Measurements from ENCODE around the gene PTGR1.
"Not testable (repeated sequence)": the region's sequence is repeated elsewhere in the genome, so short reads cannot be mapped to it uniquely, and the experiment has no call there.

PTGR1 gene

DNA sequence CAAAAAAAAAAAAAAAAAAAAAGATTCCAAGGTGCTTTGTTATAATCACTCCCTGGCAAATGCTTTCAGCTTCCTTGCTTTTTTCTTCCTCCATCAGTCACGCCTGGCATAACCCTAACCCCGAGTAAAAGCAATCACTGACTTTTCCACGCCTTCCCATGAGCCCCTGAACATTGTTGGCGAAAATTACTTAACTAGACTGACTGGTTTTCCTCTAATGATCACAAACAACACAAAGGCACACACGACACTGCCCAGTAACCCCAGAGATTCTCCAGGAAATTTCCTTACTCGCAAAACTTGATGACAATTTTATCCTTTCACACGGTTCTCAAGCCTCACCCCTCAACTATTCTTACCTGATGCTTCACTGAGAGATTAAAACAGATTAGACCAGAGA lies 11.4 kb upstream of the PTGR1 start:
- no peak for DNase-seq

DNA sequence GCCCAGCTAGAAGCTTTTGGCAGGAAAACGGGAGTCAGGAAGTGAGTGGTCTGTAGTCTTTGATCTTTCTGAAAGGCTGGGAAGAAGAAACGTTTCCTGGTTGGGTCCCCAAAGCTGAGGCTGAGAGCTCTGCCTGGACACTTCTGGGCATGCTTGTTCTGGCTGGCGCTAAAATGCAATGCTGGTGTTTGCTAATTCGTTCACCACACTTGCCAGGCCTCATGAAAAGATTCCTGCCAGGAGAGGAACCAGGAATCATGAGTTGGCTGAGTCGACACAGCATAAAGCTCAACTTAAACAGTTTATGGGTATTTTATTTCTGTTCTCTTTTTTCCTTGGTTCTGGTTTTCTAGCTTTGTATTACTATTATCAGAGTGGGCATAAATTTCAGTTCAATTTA lies 10.7 kb upstream of the PTGR1 start:
- DNase-seq = no peak

DNA sequence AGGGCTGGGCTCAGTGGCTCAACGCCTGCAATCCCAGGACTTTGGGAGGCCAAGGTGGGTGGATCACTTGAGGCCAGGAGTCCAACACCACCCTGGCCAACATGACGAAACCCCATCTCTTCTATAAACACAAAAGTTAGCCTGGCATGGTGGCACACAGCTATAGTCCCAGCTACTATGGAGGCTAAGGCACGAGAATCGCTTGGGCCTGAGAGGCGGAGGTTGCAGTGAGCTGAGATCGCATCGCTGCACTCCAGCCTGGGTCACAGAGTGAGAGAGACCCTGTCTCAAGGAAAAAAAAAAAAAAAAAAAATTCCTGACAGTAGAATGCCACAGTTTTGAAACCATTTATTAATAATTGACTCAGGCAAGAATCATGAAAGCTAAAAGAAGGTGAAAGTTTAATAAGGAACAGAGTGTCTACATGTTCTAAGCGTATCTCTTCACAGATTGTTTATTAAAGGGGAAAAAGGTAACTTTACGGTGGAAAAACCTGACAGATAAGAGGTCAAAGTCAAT lies 5.7 kb upstream of the PTGR1 start:
- no peak for DNase-seq

DNA sequence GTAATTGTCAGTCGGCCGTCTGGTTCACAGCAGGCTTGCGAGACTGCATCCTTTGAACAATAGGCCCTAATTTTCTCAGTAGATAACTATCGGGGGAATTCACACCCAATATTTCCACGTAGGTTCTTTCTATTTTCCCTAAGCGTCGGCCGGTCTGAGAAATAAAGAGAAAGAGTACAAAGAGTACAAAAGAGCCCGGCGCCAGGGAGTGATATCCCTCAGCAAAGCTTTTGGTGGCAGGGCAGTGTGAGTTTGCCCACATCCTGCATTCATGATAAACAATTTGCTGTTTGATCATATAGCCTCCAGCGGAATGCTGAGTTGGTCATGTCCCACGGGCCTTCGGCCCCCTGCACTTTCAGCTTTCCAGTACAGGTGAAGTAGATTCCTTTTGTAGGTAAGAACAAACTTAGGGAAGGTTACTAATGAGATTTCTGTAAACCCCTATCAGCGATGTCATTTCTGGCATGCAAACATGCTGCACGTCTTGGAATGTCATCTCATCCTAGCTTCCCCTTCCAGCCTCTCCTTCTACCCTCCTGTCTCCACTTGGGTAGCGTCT lies 4.7 kb upstream of the PTGR1 start:
- DNase-seq = no peak

DNA sequence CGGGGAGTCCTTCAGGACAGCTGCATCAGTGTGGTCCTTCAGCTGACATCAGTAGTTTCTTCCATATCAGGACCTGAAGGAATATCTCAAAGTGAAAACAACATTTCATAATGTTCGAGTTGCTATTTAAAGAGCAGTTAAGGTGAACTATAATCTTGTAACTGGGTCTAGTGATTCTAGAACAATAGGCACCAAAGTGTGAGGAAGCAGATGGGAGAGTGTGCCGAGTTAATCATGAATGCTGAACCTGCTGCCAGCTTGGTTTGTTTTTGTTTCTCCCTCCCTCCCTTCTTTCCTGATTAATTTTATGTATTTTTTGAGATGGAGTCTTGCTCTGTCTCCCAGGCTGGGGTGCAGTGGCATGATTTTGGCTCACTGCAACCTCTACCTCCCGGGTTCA lies 3.6 kb upstream of the PTGR1 start:
- no peak for DNase-seq

DNA sequence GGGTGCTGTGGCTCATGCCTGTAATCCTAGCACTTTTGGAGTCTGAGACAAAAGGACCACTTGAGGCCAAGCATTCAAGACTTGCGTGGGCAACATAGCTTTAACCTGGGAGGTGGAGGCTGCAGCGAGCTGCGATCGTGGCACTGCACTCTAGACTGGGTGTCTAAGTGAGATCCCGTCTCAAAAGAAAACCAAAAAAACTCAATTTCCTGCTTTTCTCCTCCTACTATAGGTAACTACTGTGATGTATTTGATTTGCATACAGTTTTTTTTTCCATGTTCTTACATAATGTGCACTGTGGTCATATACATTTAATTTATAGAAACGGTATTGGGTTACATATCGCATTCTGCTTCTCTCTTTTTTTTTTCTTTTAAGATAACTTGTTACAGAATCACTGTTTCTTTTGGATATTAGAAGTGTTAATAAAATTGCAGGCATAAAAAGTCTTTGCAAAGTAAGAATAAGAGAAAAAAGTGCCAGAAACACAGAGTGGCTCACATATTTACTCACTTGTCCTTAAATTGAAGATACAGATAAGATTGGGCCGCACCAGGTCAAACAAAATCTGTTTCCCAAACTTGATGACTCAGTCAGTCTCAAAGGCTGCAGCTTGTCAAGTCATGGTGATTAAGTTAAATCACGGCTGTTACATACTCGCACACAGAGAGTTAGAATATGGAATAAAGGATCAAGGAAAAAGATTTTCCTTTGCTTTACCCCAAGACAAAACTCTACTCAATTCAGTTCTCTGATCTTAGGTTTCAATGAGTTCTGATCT lies 2.0 kb upstream of the PTGR1 start:
- DNase-seq = no peak

DNA sequence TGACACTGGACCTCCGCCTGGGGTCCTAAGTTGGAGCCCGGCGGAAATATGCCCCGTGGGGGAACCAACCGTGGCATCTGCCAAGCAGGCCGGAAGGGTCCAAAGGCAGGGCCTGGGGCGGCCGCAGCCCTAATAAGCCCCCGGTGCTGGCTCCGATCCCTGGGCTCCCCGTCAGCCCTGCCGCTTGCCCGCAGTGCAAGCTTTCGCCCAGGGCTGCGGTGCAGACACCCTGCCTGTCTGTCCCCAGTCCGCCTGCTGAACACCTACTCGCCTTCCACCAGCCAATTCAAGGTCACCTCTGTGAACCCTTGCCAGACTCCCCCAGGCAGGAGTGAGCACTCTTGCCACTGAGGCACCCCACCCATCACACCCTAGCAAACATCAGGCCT lies 502 bp upstream of the PTGR1 start:
- DNase-seq = no peak

DNA sequence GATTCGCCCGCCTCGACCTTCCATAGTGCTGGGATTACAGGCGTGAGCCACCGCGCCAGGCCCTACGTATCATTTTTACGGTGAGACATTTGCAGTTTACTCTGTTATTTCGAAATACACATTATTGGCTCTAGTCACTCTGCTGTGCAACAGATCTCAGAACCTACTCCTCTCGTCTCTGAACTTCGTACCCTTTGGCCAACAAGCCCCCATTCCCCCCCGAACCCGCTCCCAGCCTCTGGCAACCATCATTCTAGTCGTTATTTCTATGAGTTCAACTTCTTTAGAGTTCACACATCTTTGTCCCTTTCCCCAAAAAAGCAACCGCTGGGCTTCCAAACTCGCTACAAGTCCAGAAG lies 735 bp downstream of the PTGR1 start:
- no peak for DNase-seq

DNA sequence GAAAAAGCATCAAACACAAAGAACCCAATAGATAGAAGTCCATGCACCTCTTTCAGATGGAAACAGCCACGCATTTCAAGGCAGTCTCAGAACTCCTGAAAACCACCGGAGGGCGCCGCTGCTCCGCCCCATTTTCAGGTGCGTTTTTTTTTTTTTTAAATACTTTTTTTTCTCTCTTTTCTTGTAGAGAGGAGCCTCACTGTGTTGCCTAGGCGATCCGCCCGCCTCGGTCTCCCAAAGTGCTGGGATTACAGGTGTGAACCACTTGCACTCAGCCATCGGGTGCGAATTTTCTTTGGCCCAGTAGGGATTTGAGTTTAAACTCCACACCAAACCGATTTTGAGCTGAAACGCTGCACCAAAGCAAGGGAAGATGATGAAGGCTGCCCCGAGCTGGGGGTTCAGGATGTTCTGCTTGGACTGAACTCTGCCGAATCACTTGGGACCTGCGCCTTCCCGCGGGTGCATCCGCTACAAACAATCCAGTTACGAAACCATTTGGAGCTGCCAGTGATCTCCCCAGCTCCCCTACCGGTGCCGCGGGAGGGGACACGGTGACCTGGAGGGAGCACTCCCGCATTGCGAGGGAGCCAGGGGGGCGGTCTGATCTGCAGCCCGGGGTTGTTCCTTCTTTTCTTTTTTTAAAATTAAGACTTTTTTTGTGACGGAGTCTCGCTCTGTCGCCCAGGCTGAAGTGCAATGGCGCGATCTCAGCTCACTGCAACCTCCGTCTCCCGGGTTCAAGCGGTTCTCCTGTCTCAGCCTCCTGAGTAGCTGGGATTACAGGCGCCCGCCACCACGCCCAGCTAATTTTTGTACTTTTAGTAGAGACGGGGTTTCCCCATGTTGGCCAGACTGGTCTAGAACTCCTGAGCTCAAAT lies 1.4 kb downstream of the PTGR1 start:
- DNase-seq = peak; percentile 60 to 71

DNA sequence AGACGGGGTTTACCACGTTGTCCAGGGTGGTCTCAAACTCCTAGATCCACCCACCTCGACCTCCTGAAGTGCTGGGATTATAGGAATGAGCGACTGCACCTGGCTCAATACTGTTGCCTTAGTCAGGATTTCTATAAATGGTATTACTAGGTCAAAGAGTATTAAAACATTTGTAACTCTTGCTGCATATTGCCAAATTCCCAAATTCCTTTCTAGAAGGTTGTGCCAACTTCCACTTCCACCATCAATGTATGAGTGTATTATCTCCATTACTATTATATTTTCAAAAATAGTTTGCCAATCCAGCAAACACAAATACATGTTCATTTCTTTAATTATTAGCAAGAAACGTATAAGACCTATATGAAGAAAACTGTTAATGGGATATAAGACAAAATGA lies 10.6 kb downstream of the PTGR1 start:
- no peak for DNase-seq

DNA sequence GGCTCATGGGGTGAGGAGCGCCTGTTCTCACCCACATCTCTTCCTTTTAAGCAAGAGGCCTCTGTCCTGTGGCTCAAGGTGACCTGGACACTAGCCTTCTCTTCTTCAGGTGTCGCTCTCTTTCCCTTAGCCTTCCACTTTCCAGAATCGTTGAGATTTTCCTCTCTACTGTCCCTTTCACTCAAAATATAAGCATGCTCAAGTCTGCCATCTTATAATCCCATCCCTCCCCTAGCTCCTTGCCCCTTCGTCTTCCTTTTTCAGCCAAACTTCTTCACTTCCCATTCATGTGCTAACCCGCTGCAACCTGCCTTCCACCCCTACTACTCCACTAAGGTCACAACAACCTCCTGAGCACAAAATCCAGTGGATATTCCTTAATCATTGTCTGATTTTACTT lies 13.1 kb downstream of the PTGR1 start:
- DNase-seq = no peak

DNA sequence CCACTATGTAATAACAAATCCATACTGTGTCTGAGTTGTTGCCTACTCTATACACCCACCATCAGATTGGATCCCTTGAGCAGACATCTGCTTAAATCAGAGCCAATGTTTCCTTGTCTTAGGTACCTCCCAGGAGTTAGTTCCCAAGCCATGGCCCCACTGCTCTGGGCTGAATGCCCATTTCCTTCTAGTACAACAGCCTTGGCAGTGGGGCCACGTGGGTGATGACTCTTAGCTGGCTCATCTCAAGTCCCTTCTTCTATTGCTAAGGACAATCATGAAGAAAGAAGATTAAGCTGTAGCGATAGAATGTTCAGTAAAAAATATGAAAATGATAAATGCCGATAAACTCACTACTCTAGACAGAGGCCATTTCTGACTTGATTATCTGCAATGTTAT lies 16.6 kb downstream of the PTGR1 start:
- DNase-seq = no peak

DNA sequence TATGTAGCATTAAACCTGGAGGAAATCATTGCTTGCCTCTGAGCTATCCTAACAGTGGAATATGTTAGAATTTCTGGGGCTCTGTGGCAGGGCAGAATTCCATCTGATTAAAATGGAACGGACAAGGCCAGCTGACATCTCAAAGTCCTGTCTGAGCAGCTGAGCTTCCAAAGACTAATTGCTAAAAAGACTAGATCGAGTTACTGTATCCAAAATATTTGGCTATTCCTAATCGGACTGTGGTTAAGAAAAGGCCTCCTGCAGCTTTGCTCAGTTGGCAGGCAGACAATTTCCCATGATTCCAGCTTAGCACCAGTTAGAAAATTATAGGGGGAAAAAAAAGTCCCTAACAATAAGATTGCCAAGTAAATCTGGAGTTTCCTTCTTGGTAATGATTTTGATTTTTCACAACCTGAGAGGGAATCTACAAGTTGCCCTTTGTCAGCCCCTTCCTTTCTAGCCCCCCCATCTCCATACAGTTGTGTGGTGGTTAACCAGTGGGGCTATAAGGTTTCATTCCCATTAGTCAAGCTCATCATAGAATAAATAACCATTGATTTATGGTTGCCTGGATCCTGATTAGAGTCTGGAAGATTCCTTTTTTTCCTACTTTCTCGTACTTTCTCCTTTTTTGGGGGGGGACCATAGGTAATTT lies 26.4 kb downstream of the PTGR1 start:
- DNase-seq = no peak

DNA sequence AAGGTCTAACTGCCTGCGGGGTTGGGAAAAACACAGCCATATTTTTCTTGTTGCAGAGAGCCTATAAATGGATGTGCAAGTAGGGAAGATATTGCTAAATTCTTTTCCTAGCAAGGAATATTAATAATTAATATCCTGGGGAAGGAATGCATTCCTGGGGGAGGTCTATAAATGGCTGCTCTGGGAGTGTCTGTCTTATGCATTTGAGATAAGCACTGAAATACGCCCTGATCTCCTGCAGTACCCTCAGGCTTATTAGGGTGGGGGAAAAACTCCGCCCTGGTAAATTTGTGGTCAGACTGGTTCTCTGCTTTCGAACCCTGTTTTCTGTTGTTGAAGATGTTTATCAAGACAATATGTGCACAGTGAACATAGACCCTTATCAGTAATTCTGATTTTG lies 31.3 kb downstream of the PTGR1 start:
- DNase-seq = peak in 1 of 2 donors; percentile 5

DNA sequence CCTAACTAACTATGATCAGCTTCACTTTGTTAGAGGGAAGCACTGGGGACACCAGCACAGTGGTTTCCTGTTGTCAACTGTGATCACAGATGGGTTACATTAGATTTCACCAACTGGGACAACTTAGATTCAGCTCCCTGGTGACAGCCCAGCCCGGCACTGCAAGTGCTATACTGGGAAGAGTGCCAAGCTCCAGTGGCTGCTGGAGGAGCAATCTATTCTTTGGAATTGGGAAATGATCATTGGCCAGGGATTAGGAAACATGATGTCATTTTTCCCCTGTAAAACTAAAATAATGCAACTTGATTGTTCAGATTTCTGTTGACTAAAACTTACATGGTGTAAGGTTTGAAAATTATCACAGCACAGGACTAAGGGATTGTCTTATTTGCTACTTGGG lies 33.2 kb downstream of the PTGR1 start:
- no peak for DNase-seq

DNA sequence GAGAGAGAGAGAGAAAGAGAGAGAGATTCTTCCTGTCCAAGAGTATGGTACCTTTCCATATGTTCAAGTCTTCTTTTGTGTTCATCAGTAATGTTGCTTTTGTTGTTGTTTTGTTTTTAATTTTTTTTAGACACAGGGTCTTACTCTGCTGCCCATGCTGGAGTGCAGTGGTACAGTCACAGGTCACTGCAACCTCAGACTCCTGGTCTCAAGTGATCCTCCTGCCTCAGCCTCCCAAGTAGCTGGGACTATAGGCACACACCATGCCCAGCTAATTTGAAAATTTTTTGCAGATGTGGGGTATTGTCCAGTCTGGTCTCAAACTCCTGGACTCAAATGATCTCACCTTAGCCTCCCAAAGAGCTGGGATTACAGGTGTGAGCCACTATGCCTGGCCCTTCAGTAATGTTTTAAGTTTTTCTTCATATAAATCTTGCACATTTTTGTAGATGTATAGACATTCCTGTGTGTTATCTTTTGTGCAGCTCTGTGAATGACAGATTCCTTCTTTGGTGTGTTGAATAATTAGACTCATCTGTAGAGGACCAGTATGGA lies 38.2 kb downstream of the PTGR1 start:
- DNase-seq = no peak

DNA sequence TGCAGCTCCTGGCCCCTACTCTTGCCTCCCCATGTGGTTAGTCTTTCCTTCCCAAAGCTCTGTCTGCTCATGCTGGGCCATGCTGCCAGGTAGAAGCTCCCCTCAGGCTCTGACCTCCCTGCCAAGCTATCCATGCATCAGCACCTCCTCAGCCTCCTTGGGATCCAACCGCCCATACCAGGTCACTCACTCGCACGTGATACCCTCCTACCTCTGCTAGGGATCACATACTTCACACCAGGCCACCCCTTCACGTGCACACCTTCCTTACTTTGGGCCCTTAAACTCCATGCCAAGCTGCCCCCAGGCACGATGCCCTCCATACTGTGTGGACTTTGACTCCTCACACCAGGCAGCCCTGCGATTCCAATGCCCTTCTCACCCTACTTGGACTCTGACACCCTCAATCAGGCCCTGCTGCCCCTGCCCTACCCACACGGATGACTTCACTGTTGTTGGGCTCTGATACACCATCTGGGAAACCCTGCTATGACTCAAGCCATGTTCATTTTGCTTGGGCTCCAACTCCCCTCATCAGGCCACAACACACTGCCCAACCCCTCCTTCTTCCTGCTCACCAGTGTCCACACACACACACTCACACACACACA lies 40.3 kb downstream of the PTGR1 start:
- no peak for DNase-seq

DNA sequence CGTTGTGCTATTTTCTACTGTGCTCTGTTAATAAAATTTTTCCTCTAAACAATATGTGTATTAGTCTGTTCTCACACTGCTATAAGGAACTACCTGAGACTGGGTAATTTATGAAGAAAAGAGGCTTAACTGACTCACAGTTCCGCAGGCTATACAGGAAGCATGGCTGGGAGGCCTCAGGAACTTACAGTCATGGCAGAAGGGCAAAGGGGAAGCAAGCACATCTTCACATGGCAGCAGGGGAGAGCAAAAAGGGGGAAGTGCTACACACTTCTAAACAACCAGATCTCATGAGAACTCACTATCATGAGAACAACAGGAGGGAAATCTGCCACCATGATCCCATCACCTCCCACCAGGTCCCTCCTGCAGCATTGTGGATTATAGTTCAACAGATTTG lies 44.0 kb downstream of the PTGR1 start:
- DNase-seq = not testable (repeated sequence)

DNA sequence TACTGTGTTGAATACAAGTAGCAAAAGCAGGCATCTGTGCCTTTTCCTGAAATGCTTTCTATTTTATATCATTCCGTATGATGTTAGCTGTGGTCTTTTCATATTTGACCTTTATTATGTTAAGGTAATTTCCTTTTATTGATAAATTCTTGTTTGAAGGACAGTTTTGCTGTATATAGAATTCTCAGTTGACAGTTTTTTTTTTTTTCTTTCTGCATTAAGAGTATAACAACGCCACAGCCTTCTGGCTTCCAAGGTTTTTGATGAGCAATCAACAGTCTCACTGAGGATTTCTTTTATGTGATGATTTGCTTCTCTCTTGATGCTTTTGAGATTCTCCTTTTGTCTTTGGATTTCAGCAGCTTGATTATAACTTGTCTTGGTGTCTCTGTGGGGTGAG lies 50.8 kb downstream of the PTGR1 start:
- no peak for DNase-seq

DNA sequence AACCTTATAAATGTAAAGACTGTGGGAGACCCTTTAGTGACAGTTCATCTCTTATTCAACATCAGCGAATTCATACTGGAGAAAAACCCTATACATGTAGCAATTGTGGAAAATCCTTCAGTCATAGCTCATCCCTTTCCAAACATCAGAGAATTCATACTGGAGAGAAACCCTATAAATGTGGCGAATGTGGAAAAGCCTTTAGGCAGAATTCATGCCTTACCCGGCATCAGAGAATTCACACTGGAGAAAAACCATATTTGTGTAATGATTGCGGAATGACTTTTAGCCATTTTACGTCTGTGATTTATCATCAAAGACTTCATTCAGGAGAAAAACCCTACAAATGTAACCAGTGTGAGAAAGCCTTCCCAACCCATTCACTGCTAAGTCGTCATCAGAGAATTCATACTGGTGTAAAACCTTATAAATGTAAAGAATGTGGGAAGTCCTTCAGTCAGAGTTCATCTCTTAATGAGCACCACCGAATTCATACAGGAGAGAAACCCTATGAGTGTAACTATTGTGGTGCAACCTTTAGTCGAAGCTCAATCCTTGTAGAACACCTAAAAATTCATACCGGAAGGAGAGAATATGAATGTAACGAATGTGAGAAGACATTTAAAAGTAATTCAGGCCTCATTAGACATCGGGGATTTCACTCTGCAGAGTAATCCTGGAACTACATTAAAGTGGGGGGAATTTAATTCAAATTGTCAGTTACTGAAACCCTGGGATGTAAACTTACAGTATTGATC lies 56.8 kb downstream of the PTGR1 start:
- no peak for DNase-seq

DNA sequence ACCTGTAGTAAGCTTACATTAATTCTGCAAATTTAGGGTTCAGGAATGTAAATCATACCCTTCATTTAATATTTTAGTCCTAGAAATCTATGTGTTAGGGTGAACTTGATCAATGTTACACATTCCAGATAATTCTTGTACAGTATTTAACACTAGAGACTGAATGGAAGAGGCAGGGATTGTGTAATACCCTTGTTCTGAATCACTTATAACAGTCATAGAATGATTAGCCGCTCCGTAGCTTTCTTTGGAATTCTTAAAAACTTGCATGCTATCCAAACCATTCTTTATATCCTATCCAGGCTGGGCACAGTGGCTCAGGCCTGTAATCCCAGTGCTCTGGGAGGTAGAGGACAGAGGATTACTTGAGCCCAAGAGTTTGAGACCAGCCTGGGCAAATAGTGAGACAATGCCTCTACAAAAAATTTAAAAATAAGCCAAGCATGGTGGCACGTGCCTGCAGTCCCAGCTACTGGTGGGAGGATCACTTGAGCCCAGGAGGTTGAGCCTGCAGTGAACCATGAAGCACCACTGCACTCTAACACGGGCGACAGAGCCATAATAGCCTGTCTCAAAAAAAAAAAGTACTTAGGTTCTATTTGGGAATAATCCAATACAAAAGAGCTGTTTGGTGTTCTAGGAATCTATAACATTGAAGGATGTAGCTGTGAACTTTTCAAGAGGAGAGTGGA lies 66.2 kb downstream of the PTGR1 start:
- DNase-seq = no peak

Measured in CD4-positive, alpha-beta T cell treated with Interferon alpha-2 for 1 hour (primary cell).